ENCODE data around the gene RPH3AL. TPM values are rescaled to one million over a fixed set of nuclear protein-coding genes. Genes with fewer than 3 reads are reported as not detected.

Gene RPH3AL
- total RNA-seq, 1 experiment from 2014 or later, result 24.9 TPM

- no peak for DNase-seq
Measured at GRCh38 chr17:394718-395095, 42.1 kb upstream of the RPH3AL start.

GRCh38 chr17:393806-394717 is 41.5 kb upstream of the RPH3AL start:
- ATAC-seq (no peak), DNase-seq (no peak)
- no peak overlapping the region for H3K9ac ChIP-seq (ENCODE audit: low read length)
- no TSS peak for BruUV-seq (replicated peaks)
- no peaks in the 10 kb centered on the region for H3K4me1 ChIP-seq (ENCODE audit: insufficient read depth, low read length)
- H3K79me2 ChIP-seq (ENCODE audit: low read length), result no peaks in the 10 kb centered on the region
- H3K4me3 ChIP-seq (ENCODE audit: low read length), result no peak overlapping the region
- H4K20me1 ChIP-seq (ENCODE audit: low read length), result no peaks in the 10 kb centered on the region
- H3K4me2 ChIP-seq (ENCODE audit: low read length), result no peak overlapping the region
- H3F3A ChIP-seq (ENCODE audit: low read length, unreplicated experiment), result no peaks in the 10 kb centered on the region
- no peak for TF ChIP-seq EZH2 (IDR thresholded peaks at IDR 0.05; ENCODE audit: low read length, unreplicated experiment)
- no peak for TF ChIP-seq EZH2phosphoT487 (IDR thresholded peaks at IDR 0.05; ENCODE audit: borderline replicate concordance, low read length)
- no peak for TF ChIP-seq CTCF (conservative IDR thresholded peaks at IDR 0.05; ENCODE audit: low read depth, low read length)
- H3K9me3 ChIP-seq (ENCODE audit: low read length), result no peaks in the 10 kb centered on the region
- H2AFZ ChIP-seq (ENCODE audit: low read length), result no peak overlapping the region
- intact Hi-C loops (cut with micrococcal nuclease), result no loop called here
- H3K27me3 ChIP-seq (ENCODE audit: low read length), result no peaks in the 10 kb centered on the region
- no peaks in the 10 kb centered on the region for H3K36me3 ChIP-seq (ENCODE audit: low read depth, low read length)
- ChIA-PET POLR2A (ENCODE audit: unreplicated experiment) (no interaction called here), CTCF (no interaction called here)
- H3K9me2 ChIP-seq (replicated peaks; ENCODE audit: low read length), result no peaks in the 10 kb centered on the region
- no peak overlapping the region for H3K27ac ChIP-seq (ENCODE audit: low read length)

More at GRCh38 chr17:394718-395095, 42.1 kb upstream of the RPH3AL start:
- H3K4me2 ChIP-seq (ENCODE audit: low read length), result no peak overlapping the region
- BruUV-seq (replicated peaks), result no TSS peak
- no peaks in the 10 kb centered on the region for H3K9me2 ChIP-seq (replicated peaks; ENCODE audit: low read length)
- CTCF ChIA-PET, result no interaction called here
- no peaks in the 10 kb centered on the region for H3F3A ChIP-seq (ENCODE audit: low read length, unreplicated experiment)
- no peaks in the 10 kb centered on the region for H3K4me1 ChIP-seq (ENCODE audit: insufficient read depth, low read length)
- no peak overlapping the region for H3K27ac ChIP-seq (ENCODE audit: low read length)
- intact Hi-C loops (cut with micrococcal nuclease), result no loop called here
- no peaks in the 10 kb centered on the region for H3K36me3 ChIP-seq (ENCODE audit: low read depth, low read length)
- H2AFZ ChIP-seq (ENCODE audit: low read length), result no peak overlapping the region
- no peaks in the 10 kb centered on the region for H3K27me3 ChIP-seq (ENCODE audit: low read length)
- H3K4me3 ChIP-seq (ENCODE audit: low read length), result no peak overlapping the region
- POLR2A ChIA-PET (ENCODE audit: unreplicated experiment), result no interaction called here
- H3K9ac ChIP-seq (ENCODE audit: low read length), result no peak overlapping the region
- H3K79me2 ChIP-seq (ENCODE audit: low read length), result no peaks in the 10 kb centered on the region
- no peaks in the 10 kb centered on the region for H3K9me3 ChIP-seq (ENCODE audit: low read length)
- TF ChIP-seq EZH2phosphoT487 (IDR thresholded peaks at IDR 0.05; ENCODE audit: borderline replicate concordance, low read length) (no peak), EZH2 (IDR thresholded peaks at IDR 0.05; ENCODE audit: low read length, unreplicated experiment) (no peak), CTCF (conservative IDR thresholded peaks at IDR 0.05; ENCODE audit: low read depth, low read length) (no peak)
- no peaks in the 10 kb centered on the region for H4K20me1 ChIP-seq (ENCODE audit: low read length)
- no peak for ATAC-seq

- CTCF ChIA-PET, result no interaction called here
- intact Hi-C loops (cut with micrococcal nuclease), result no loop called here
- H3K4me1 ChIP-seq (ENCODE audit: insufficient read depth, low read length), result no peaks in the 10 kb centered on the region
- TF ChIP-seq CTCF (conservative IDR thresholded peaks at IDR 0.05; ENCODE audit: low read depth, low read length) (no peak), EZH2phosphoT487 (IDR thresholded peaks at IDR 0.05; ENCODE audit: borderline replicate concordance, low read length) (no peak), EZH2 (IDR thresholded peaks at IDR 0.05; ENCODE audit: low read length, unreplicated experiment) (no peak)
- H3K27me3 ChIP-seq (ENCODE audit: low read length), result no peaks in the 10 kb centered on the region
- no peak overlapping the region for H3K4me3 ChIP-seq (ENCODE audit: low read length)
- H2AFZ ChIP-seq (ENCODE audit: low read length), result no peak overlapping the region
- ATAC-seq (no peak), DNase-seq (no peak)
- H3K36me3 ChIP-seq (ENCODE audit: low read depth, low read length), result no peaks in the 10 kb centered on the region
- no TSS peak for BruUV-seq (replicated peaks)
- H3K9me2 ChIP-seq (replicated peaks; ENCODE audit: low read length), result no peaks in the 10 kb centered on the region
- H3K9ac ChIP-seq (ENCODE audit: low read length), result no peak overlapping the region
- H3K9me3 ChIP-seq (ENCODE audit: low read length), result no peaks in the 10 kb centered on the region
- no peak overlapping the region for H3K27ac ChIP-seq (ENCODE audit: low read length)
- H4K20me1 ChIP-seq (ENCODE audit: low read length), result no peaks in the 10 kb centered on the region
- no peaks in the 10 kb centered on the region for H3K79me2 ChIP-seq (ENCODE audit: low read length)
- POLR2A ChIA-PET (ENCODE audit: unreplicated experiment), result no interaction called here
- no peak overlapping the region for H3K4me2 ChIP-seq (ENCODE audit: low read length)
- no peaks in the 10 kb centered on the region for H3F3A ChIP-seq (ENCODE audit: low read length, unreplicated experiment)
Measured at GRCh38 chr17:391850-392249, 39.2 kb upstream of the RPH3AL start.

Measured in PC-3 (cell line).